Psoas muscle (tissue), 8 donors: ENCODE measurements around the gene ABCC9. TPM values are rescaled to one million over a fixed set of nuclear protein-coding genes. Genes with fewer than 3 reads are reported as not detected.
"Not testable (repeated sequence)": the region's sequence is repeated elsewhere in the genome, so short reads cannot be mapped to it uniquely, and the experiment has no call there.

Experiments used
- ATAC-seq, 4 donors: fragments of 200-7000 bp; cut with Tn5 transposase; one replicate each; pipeline ENCODE4 v1.9.1; 2020; ENCODE audit warnings: moderate library complexity in 3 of 4, mild to moderate bottlenecking in 2 of 4
- DNase-seq, 2 donors: peaks; one replicate each; pipeline ENCODE4 v3.0.0-alpha.2; 2020
- H3K27ac ChIP-seq: fragments of 200-600 bp; one replicate; pipeline ENCODE4 v1.8.0; 2022
- H3K27me3 ChIP-seq, 3 donors: fragments of 200-600 bp in 1 of 3; one replicate each; pipeline versions ENCODE4 v1.6.1 to v1.8.0; 2013 to 2022; ENCODE audit warnings: low read length in 2 of 3, mild to moderate bottlenecking in 2 of 3, moderate library complexity in 1 of 3; ENCODE audit not compliant: insufficient read depth in 3 of 3
- H3K36me3 ChIP-seq, 2 donors: fragments of 200-600 bp in 1 of 2; one replicate each; pipeline versions ENCODE4 v1.6.1 to v1.8.0; 2013 to 2022; ENCODE audit warnings: low read depth in 1 of 2, mild to moderate bottlenecking in 1 of 2, moderate library complexity in 1 of 2; ENCODE audit not compliant: insufficient read depth in 1 of 2
- H3K4me1 ChIP-seq: fragments of 200-600 bp; one replicate; pipeline ENCODE4 v1.8.0; 2022
- H3K4me3 ChIP-seq: fragments of 200-600 bp; one replicate; pipeline ENCODE4 v1.8.0; 2022; ENCODE audit warnings: mild to moderate bottlenecking
- H3K9me3 ChIP-seq: fragments of 200-600 bp; one replicate; pipeline ENCODE4 v1.8.0; 2022
- WGBS, 3 donors: extraction: QIAGEN DNeasy Blood & Tissue Kit; methylation state at CpG; one replicate each; pipeline versions ENCODE4 v1.1.6 to v1.1.7; 2013; 5-methylcytosine and 5-hydroxymethylcytosine counted together
- intact Hi-C, 2 donors: fragments of 100-400 bp; cut with DNase I; formaldehyde crosslinking; loops; one replicate each; pipeline versions ENCODE4 v1.11.0 to v1.14.2; 2022
- polyA plus RNA-seq, 3 donors: library from polyadenylated mRNA; stranded (reverse); fragments of 200-250 nt; gene quantifications; one replicate each; pipeline ENCODE4 v1.2.3, GENCODE V29; 2013
- total RNA-seq, 4 donors: library from RNA; stranded (reverse); fragmentation: NEBNext Ultra II Directional in 2 of 4; extraction: Animal tissue kit (Norgen Biotek cat#: 25700) in 2 of 4; gene quantifications; one replicate each; pipeline versions ENCODE4 v1.2.1 to v1.2.4, GENCODE V29; 2021 to 2023
- TF ChIP-seq, protein P1 (sequence below): fragments of 200-600 bp; IDR thresholded peaks from one replicate; pipeline ENCODE4 v1.8.0; 2022; ENCODE audit warnings: antibody characterized with exemption
- donor health status: healthy with polysubstance abuse.
- donor health status: DM: no; HTN: no; CAD: no; lungs with moderate emphysema.
- donor health status: Bipolar disorder and iron deficiency.
- donor health status: healthy.
- donor health status: DM: yes; HTN: yes; CAD: no.
- donor health status: DM: no; HTN: no; CAD: no.
- donor health status: DM: no; HTN: no; CAD: no.
- donor health status: DM: yes; HTN: yes; CAD: no.

Gene ABCC9
- total and polyA plus RNA-seq, 7 donors = 4.5 to 94.9 (median 52.7) TPM

DNA sequence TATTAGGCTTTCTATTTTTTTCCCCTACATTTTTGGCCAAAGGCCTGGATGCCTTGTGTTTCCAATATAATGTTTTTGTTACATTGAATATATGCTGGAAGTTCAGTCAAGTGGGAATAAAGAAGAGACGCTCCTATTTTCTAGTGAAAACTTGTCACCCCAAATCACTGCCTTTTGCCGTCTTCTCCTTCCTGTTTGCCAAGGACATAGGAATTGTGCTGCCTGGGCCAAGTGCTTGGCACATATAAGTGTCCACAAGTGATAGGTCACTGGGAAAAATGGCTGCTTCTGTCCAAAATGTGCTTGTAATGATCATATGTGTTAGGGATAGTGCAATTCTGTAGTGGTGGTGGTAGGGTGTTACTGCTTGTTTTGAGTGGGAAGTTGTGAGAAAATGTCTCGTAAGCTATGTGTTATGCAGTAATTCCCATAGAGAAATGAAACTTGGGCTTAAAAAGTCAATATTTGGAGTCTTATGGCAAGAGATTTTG lies 155.1 kb downstream of the ABCC9 start:
- no peak overlapping the region for H3K27ac ChIP-seq
- H3K4me3 ChIP-seq = no peak overlapping the region
- ATAC-seq (no peak), DNase-seq (no peak)
- no peaks in the 10 kb centered on the region for H3K4me1 ChIP-seq
- intact Hi-C loops = no loop called here
- no peaks in the 10 kb centered on the region for H3K27me3 ChIP-seq
- TF ChIP-seq, protein P1, sequence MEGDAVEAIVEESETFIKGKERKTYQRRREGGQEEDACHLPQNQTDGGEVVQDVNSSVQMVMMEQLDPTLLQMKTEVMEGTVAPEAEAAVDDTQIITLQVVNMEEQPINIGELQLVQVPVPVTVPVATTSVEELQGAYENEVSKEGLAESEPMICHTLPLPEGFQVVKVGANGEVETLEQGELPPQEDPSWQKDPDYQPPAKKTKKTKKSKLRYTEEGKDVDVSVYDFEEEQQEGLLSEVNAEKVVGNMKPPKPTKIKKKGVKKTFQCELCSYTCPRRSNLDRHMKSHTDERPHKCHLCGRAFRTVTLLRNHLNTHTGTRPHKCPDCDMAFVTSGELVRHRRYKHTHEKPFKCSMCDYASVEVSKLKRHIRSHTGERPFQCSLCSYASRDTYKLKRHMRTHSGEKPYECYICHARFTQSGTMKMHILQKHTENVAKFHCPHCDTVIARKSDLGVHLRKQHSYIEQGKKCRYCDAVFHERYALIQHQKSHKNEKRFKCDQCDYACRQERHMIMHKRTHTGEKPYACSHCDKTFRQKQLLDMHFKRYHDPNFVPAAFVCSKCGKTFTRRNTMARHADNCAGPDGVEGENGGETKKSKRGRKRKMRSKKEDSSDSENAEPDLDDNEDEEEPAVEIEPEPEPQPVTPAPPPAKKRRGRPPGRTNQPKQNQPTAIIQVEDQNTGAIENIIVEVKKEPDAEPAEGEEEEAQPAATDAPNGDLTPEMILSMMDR = no peak
- H3K9me3 ChIP-seq = no peaks in the 10 kb centered on the region
- no peaks in the 10 kb centered on the region for H3K36me3 ChIP-seq
- WGBS, 3 donors = 65 to 75% (median 70%) methylated on average over 3 of the region's 3 CpGs

DNA sequence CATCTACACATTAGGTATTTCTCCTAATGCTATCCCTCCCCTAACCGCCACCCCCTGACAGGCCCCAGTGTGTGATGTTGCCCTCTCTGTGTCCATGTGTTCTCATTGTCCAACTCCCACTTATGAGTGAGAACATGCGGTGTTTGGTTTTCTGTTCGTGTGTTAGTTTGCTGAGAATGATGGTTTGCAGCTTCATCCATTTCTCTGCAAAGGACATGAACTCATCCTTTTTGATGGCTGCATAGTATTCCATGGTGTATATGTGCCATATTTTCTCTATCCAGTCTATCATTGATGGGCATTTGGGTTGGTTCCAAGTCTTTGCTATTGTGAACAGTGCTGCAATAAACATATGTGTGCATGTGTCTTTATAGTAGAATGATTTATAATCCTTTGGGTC lies 158.5 kb downstream of the ABCC9 start:
- WGBS, 3 donors = 90 to 94% (median 92%) methylated on average over 3 of the region's 3 CpGs
- H3K27me3 ChIP-seq, intact Hi-C loops, H3K36me3 ChIP-seq, H3K4me3 ChIP-seq, ATAC-seq, H3K4me1 ChIP-seq, DNase-seq, H3K9me3 ChIP-seq, H3K27ac ChIP-seq: not testable (repeated sequence)

DNA sequence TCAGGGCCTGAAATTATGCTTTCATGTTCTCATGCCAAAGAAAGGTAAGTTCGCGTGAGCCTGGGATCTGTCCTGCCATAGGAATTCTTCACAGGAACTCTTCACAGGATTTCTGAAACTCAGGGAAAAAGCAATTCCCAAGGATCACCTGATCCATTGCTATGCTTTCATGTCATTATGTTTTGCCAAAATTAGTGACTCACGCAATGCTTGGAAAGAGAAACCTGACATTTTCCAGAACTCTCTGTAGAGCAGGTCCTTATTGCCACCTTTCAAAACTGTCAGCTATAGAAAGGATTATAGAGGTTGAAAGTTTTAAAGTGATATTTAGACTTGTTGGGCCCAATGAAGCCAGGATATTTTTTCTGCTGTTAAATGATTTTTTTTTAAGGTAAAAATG lies 160.4 kb downstream of the ABCC9 start:
- H3K27ac ChIP-seq = no peak overlapping the region
- ATAC-seq (no peak), DNase-seq (no peak)
- 80 to 94% (median 87%) methylated on average over 3 of the region's 3 CpGs for WGBS, 3 donors
- no peaks in the 10 kb centered on the region for H3K36me3 ChIP-seq
- H3K4me3 ChIP-seq = no peak overlapping the region
- intact Hi-C loops = no loop called here
- TF ChIP-seq, protein P1 = no peak
- no peaks in the 10 kb centered on the region for H3K4me1 ChIP-seq
- H3K9me3 ChIP-seq = no peaks in the 10 kb centered on the region
- no peaks in the 10 kb centered on the region for H3K27me3 ChIP-seq

DNA sequence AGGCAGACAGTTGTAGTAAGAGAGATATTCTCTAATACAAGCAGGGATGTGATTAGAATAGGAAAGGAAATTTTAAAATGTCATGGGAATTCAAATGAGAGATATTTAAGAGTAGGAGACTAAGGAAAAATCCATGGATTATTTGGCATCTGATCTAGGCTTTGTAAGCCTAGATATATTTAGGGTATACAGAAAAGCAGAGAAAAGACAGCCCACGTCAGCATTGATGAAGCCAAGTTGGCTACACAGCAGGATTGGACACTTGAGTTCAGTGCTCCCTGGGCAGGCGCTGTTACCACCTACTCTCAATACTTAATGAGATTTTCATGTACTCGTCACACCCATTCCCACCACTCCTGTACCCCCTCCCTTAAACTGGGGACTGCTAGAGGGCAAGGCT lies 165.1 kb downstream of the ABCC9 start:
- peaks cover 0 to 16% (median 0%) of the 10 kb centered on the region in 3 donors for H3K27me3 ChIP-seq
- H3K27ac ChIP-seq = peak overlapping the region; percentile 39
- no peak overlapping the region for H3K4me3 ChIP-seq

DNA sequence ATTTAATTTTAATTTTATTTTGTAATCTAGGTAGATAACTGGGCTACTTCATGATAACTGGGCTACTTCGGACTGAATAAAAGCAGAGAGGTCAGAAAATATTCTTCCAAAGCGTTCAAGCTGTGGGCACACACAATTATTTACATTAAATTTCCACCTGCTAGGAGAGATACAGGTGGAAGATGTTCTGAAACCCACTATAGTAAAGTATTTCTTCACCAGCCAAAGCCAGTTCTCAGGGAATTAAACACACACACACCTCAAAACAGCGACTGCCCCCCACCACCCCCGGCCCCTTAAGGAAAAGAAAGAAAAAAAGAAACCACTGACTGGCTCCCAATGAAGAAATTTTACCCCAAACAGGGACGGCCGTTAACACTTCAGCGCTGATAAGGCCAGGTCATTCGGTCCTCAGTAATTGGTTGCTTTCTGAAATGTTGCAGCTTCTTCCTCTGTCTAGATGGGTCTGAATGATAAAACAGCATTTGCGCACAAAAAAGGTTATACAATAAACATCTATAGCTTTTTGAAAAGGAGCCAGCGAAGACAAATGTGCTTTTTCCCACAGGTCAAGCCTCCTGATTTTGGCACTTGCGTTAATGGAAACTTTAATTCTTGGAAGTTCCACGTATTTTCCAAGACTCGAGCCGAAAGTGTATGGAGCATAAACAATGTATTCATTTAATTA lies 165.9 kb downstream of the ABCC9 start:
- Histone ChIP-seq H3K4me3 (peak overlapping the region; percentile 71), H3K4me1 (no peaks in the 10 kb centered on the region), H3K9me3 (no peaks in the 10 kb centered on the region), H3K36me3 (no peaks in the 10 kb centered on the region), H3K27ac (peak overlapping the region; percentile 39), H3K27me3 (peaks cover 0 to 16% (median 0%) of the 10 kb centered on the region in 3 donors)
- 31 to 35% (median 33%) methylated on average over 14 of the region's 14 CpGs for WGBS, 3 donors
- ATAC-seq (no peak), DNase-seq (no peak)
- TF ChIP-seq, protein P1 = no peak
- intact Hi-C loops = no loop called here

More for the DNA sequence above, 165.1 kb downstream of the ABCC9 start:
- intact Hi-C loops = no loop called here
- ATAC-seq = no peak
- no peaks in the 10 kb centered on the region for H3K9me3 ChIP-seq
- TF ChIP-seq, protein P1 = no peak
- DNase-seq = no peak
- no peaks in the 10 kb centered on the region for H3K4me1 ChIP-seq
- 80 to 84% (median 84%) methylated on average over 3 of the region's 3 CpGs for WGBS, 3 donors
- no peaks in the 10 kb centered on the region for H3K36me3 ChIP-seq
